Gastroesophageal sphincter (tissue), 4 donors: ENCODE measurements around the gene BAHCC1. TPM values are rescaled to one million over a fixed set of nuclear protein-coding genes. Genes with fewer than 3 reads are reported as not detected.
A peak's percentile ranks its signal among the peaks of the same experiment; 100 is the strongest.

Source experiments
- ATAC-seq: fragments of 150-250 bp; one replicate; pipeline ENCODE4 v1.9.1; 2016; ENCODE audit warnings: mild to moderate bottlenecking, moderate library complexity
- H3K27ac ChIP-seq, 4 donors: fragments of 200-600 bp; sonication (generic) in 3 of 4; 1 replicate in 3 of 4; 2 replicates in 1 of 4; pipeline ENCODE4 v1.5.1; 2016 to 2019
- H3K27me3 ChIP-seq: fragments of 200-600 bp; sonication (generic); one replicate; pipeline ENCODE4 v1.5.1; 2019
- H3K36me3 ChIP-seq, 2 donors: fragments of 200-600 bp; sonication (generic); one replicate each; pipeline ENCODE4 v1.5.1; 2019; ENCODE audit warnings: control low read depth in 1 of 2
- H3K4me1 ChIP-seq, 3 donors: fragments of 200-600 bp; sonication (generic); 1 replicate in 2 of 3; 2 replicates in 1 of 3; pipeline ENCODE4 v1.5.1; 2016 to 2019; ENCODE audit warnings: control low read depth in 2 of 3
- H3K4me3 ChIP-seq, 2 donors: fragments of 200-600 bp; sonication (generic); one replicate each; pipeline ENCODE4 v1.5.1; 2019; ENCODE audit warnings: mild to moderate bottlenecking in 1 of 2, moderate library complexity in 1 of 2
- H3K9me3 ChIP-seq, 3 donors: fragments of 200-600 bp; sonication (generic); one replicate each; pipeline ENCODE4 v1.5.1; 2017 to 2019; ENCODE audit warnings: control low read depth in 2 of 3
- EP300 ChIP-seq: sonication (generic); formaldehyde crosslinking; IDR thresholded peaks from one replicate; pipeline ENCODE4 v1.6.1; 2017; ENCODE audit warnings: antibody characterized with exemption, mild to moderate bottlenecking
- POLR2A ChIP-seq, 2 donors: fragments of 450-650 bp; IDR thresholded peaks; one replicate each; pipeline ENCODE4 v1.6.1; 2017; ENCODE audit warnings: antibody characterized with exemption in 2 of 2, mild to moderate bottlenecking in 2 of 2, moderate library complexity in 1 of 2
- POLR2AphosphoS5 ChIP-seq: sonication (generic); formaldehyde crosslinking; IDR thresholded peaks from one replicate; pipeline ENCODE4 v1.6.1; 2017; ENCODE audit warnings: antibody characterized with exemption
- WGBS, 2 donors: methylation state at CpG; one replicate each; pipeline ENCODE4 v1.1.5; 2018; ENCODE audit warnings: low coverage in 1 of 2; 5-methylcytosine and 5-hydroxymethylcytosine counted together
- total RNA-seq, 4 donors: library from RNA; depleted of rRNA; stranded (reverse); fragments of >200 nt; gene quantifications; one replicate each; pipeline ENCODE4 v1.1.0, GENCODE V29; 2016
- TF ChIP-seq, protein P1 (sequence below), 4 experiments: fragments of 200-600 bp in 2 of 4; fragments of 450-650 bp in 2 of 4; sonication (generic) in 1 of 4; IDR thresholded peaks; one replicate each; pipeline ENCODE4 v1.5.1; 2017 to 2019; ENCODE audit warnings: antibody characterized with exemption in 4 of 4, mild to moderate bottlenecking in 2 of 4, moderate library complexity in 2 of 4

BAHCC1 gene
- total RNA-seq, 4 donors from 2014 or later: 17.5 to 34.3 (median 19.5) TPM

DNA sequence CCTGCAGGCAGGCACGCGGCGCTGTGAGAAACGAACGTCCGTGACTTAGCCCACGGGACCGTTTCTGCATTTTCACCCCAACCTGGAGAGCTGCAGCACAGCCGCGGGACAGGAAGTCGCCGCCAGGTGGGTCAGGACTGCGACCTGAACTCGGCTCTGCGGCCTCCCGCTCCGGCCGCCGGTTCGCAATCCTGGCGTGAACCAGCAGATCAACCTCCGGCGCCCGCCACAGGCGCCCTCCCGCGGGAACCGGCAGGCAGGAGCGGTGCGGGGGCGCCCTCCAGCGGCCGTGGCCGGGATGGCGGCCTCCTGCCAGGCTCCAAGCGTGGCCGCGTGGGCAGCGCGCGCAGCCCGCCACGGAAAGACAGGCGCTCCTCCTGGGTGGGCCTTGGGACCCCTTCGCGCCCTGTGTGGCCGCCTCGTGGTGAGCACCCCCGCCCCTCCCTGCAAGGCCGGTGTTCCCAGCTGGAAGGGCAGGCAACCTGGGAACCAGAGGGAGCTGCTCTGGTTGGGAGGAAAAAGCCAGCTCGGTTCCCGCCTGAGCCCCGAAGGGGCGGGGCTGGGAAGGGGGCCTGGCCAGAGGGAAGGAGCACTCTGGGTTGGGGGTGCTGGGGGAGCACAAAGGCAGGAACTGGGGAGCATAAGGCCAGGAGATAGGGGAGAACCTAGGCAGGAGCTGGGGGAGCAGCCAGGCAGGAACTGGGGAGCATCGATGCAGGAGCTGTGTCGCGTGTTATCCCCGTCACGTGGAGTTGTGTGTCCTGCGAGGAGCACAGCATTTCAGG, 89.1 kb downstream of the BAHCC1 start:
- peak overlapping the region; percentile 6 to 49 for H3K4me3 ChIP-seq
- WGBS, 2 donors: 28% methylated on average over 8 of the region's 60 CpGs; no CpG with 5 or more reads in 1 of the 2 donors

DNA sequence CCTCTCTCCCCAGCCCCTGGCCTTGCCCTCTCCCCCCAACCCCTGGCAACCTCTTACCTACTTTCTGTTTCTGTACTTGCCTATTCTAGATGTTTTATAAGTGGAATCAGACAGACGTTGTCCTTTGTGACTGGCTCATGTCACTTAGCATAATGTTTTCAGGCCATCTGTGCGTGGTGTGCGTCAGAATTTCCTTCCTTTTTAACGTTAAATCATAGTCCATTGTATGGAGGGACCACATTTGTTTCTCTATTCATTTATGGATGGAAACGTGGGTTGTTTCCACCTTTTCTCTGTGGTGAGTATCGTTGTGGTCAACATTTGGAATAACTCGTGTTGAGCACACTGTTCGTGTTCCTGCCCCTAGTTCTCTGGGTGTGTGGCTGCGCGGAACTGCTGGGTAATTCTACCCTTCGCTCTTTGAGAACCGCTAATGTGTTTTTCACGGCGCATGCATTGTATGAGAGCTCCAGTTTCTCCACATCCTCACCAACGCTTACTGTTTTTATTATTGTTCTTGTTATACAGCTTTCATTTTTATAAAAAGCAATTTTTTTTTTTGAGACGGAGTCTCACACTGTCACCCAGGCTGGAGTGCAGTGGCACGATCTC, 91.0 kb downstream of the BAHCC1 start:
- peaks cover 0 to 70% (median 30%) of the 10 kb centered on the region in 3 donors for H3K4me1 ChIP-seq

More for the DNA sequence above, 89.1 kb downstream of the BAHCC1 start:
- peaks cover 0 to 81% (median 42%) of the 10 kb centered on the region in 3 donors for H3K4me1 ChIP-seq
- H3K27ac ChIP-seq: peak overlapping the region in 1 of 4 donors; percentile 40
- no peaks in the 10 kb centered on the region for H3K27me3 ChIP-seq
- no peaks in the 10 kb centered on the region for H3K9me3 ChIP-seq
- TF ChIP-seq, protein P1, sequence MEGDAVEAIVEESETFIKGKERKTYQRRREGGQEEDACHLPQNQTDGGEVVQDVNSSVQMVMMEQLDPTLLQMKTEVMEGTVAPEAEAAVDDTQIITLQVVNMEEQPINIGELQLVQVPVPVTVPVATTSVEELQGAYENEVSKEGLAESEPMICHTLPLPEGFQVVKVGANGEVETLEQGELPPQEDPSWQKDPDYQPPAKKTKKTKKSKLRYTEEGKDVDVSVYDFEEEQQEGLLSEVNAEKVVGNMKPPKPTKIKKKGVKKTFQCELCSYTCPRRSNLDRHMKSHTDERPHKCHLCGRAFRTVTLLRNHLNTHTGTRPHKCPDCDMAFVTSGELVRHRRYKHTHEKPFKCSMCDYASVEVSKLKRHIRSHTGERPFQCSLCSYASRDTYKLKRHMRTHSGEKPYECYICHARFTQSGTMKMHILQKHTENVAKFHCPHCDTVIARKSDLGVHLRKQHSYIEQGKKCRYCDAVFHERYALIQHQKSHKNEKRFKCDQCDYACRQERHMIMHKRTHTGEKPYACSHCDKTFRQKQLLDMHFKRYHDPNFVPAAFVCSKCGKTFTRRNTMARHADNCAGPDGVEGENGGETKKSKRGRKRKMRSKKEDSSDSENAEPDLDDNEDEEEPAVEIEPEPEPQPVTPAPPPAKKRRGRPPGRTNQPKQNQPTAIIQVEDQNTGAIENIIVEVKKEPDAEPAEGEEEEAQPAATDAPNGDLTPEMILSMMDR (IDR thresholded peaks at IDR 0.05): peak in 3 of 4 experiments; percentile 100
- TF ChIP-seq EP300 (no peak), POLR2AphosphoS5 (peak; percentile 26), POLR2A (IDR thresholded peaks at IDR 0.05) (no peak)
- ATAC-seq: peak; percentile 67
- H3K36me3 ChIP-seq: no peaks in the 10 kb centered on the region

DNA sequence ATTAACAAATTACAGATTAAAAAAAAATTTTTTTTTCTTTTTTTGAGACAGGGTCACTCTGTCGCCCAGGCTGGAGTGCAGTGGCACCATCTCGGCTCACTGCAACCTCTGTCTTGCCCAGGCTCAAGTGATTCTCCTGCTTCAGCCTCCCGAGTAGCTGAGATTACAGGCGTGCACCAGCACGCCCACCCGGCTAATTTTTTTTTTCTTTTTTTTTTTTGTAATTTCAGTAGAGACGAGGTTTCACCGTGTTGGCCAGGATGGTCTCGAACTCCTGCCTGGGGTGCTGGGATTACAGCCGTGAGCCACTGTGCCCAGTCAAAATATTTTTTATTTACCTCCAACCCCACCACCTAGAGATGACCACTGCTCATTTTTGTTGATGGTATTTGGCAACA, 91.8 kb downstream of the BAHCC1 start:
- H3K9me3 ChIP-seq: no peaks in the 10 kb centered on the region
- H3K4me1 ChIP-seq: peaks cover 0 to 66% (median 26%) of the 10 kb centered on the region in 3 donors
- H3K4me3 ChIP-seq: peak overlapping the region in 1 of 2 donors; percentile 81
- peaks cover 7% of the 10 kb centered on the region for H3K27me3 ChIP-seq
- WGBS, 2 donors: 74% methylated on average over 10 of the region's 10 CpGs; no CpG with 5 or more reads in 1 of the 2 donors
- TF ChIP-seq POLR2AphosphoS5 (no peak), POLR2A (IDR thresholded peaks at IDR 0.05) (no peak), EP300 (no peak)
- TF ChIP-seq, protein P1 (IDR thresholded peaks at IDR 0.05): no peak
- H3K27ac ChIP-seq: peak overlapping the region in 1 of 4 donors; percentile 90
- H3K36me3 ChIP-seq: no peaks in the 10 kb centered on the region
- no peak for ATAC-seq

More for the DNA sequence above, 91.0 kb downstream of the BAHCC1 start:
- Histone ChIP-seq H3K4me3 (no peak overlapping the region), H3K27ac (no peak overlapping the region), H3K27me3 (peaks cover 7% of the 10 kb centered on the region), H3K9me3 (no peaks in the 10 kb centered on the region), H3K36me3 (no peaks in the 10 kb centered on the region)
- ATAC-seq: no peak
- TF ChIP-seq POLR2AphosphoS5 (no peak), POLR2A (IDR thresholded peaks at IDR 0.05) (no peak), EP300 (no peak)
- TF ChIP-seq, protein P1 (IDR thresholded peaks at IDR 0.05): no peak
- WGBS, 2 donors: 52 to 62% methylated on average over 8 to 16 of the region's 17 CpGs

DNA sequence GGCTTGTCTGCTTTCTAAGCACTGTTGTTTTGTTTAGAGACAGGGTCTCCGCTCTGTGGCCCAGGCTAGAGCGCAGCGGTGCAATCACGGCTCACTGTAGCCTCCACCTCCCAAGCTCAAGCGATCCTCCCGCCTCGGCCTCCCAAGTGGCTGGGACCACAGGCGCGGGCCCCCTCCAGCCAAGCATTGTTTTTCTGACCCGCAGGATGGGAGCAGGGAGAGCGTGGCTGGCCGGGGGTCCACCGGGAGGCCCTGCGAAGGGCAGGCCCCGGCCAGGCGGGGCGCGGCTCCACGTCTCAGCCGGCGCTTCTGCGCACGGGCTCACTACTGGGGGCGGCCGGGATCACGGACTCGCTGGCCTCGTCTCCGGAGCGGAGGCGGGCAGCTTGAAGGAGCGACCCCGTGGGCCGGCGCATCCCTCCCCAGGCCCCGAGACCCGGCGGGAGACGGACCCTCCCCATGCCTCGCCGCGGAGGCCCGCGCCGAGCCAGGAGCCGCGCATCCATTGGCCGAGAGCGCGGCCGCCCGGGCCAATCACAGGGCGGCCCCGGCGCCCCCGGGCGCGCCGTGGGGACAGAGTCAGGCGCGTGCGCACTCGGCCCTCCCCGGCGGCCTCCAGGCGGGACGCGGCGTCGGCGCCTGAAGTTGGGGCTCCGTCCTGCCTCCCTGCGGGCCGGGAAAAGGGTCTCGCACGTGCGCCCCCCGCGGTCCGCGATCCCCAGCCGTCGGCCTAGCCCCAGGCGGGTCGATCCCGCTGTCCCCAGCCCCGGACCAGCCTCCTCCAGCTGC, 92.4 kb downstream of the BAHCC1 start:
- ATAC-seq: peak; percentile 85
- Histone ChIP-seq H3K36me3 (no peaks in the 10 kb centered on the region), H3K4me1 (peaks cover 0 to 62% (median 26%) of the 10 kb centered on the region in 3 donors), H3K4me3 (peak overlapping the region; percentile 44 to 81), H3K27ac (peak overlapping the region; percentile 48 to 90 (median 86)), H3K9me3 (no peaks in the 10 kb centered on the region), H3K27me3 (peaks cover 7% of the 10 kb centered on the region)
- WGBS, 2 donors: no CpG with 5 or more reads among the region's 87 CpGs
- no peak for TF ChIP-seq EP300
- TF ChIP-seq POLR2AphosphoS5: peak; percentile 75
- peak; percentile 90 to 94 for TF ChIP-seq POLR2A (IDR thresholded peaks at IDR 0.05)
- TF ChIP-seq, protein P1 (IDR thresholded peaks at IDR 0.05): peak in 1 of 4 experiments; percentile 11
